Heart right ventricle (tissue), 16 donors: ENCODE results near the gene SPEG. TPM values are rescaled to one million over a fixed set of nuclear protein-coding genes. Genes with fewer than 3 reads are reported as not detected.

ENCODE experiments used
- ATAC-seq, 8 donors: fragments of 200-7000 bp; cut with Tn5 transposase; one replicate each; pipeline ENCODE4 v1.9.1; 2020; ENCODE audit warnings: mild to moderate bottlenecking in 8 of 8, moderate library complexity in 8 of 8, moderate number of reproducible peaks in 1 of 8
- DNase-seq, 2 donors: peaks; one replicate each; pipeline ENCODE4 v3.0.0-alpha.2; 2020
- H3K27ac ChIP-seq, 10 donors: fragments of 200-600 bp; sonication (generic) in 2 of 10; one replicate each; pipeline versions ENCODE4 v1.5.0 to v1.8.0; 2020 to 2022; ENCODE audit warnings: mild to moderate bottlenecking in 3 of 10
- H3K27me3 ChIP-seq, 7 donors: fragments of 200-600 bp; one replicate each; pipeline ENCODE4 v1.8.0; 2021 to 2022; ENCODE audit warnings: mild to moderate bottlenecking in 2 of 7
- H3K36me3 ChIP-seq, 9 donors: fragments of 200-600 bp; sonication (generic) in 1 of 9; one replicate each; pipeline versions ENCODE4 v1.5.0 to v1.8.0; 2020 to 2022; ENCODE audit warnings: mild to moderate bottlenecking in 2 of 9
- H3K4me1 ChIP-seq, 9 donors: fragments of 200-600 bp; sonication (generic) in 1 of 9; one replicate each; pipeline versions ENCODE4 v1.5.0 to v1.8.0; 2020 to 2022; ENCODE audit warnings: mild to moderate bottlenecking in 4 of 9
- H3K4me3 ChIP-seq, 10 donors: fragments of 200-600 bp; sonication (generic) in 2 of 10; one replicate each; pipeline versions ENCODE4 v1.5.0 to v1.8.0; 2020 to 2022; ENCODE audit warnings: mild to moderate bottlenecking in 7 of 10, moderate library complexity in 2 of 10
- H3K9me3 ChIP-seq, 11 donors: fragments of 200-600 bp in 10 of 11; sonication (generic) in 2 of 11; one replicate each; pipeline versions ENCODE4 v1.5.0 to v1.8.0; 2013 to 2022; ENCODE audit warnings: mild to moderate bottlenecking in 2 of 11, control low read depth in 1 of 11, moderate library complexity in 1 of 11
- WGBS, 2 donors: extraction: QIAGEN DNeasy Blood & Tissue Kit; methylation state at CpG; one replicate each; pipeline ENCODE4 v1.1.7; 2013; ENCODE audit warnings: inconsistent platforms in 1 of 2; 5-methylcytosine and 5-hydroxymethylcytosine counted together
- intact Hi-C, 10 donors: fragments of 100-400 bp; cut with DNase I; formaldehyde crosslinking; loops; one replicate each; pipeline versions ENCODE4 v1.11.1 to v1.14.2; 2022
- polyA plus RNA-seq, 2 donors: library from polyadenylated mRNA; stranded (reverse); fragments of 200-250 nt; gene quantifications; one replicate each; pipeline ENCODE4 v1.2.3, GENCODE V29; 2013
- total RNA-seq, 10 donors: library from RNA; stranded (reverse); fragmentation: NEBNext Ultra II Directional in 3 of 10; extraction: Animal tissue kit (Norgen Biotek cat#: 25700) in 3 of 10; gene quantifications; one replicate each; pipeline versions ENCODE4 v1.2.1 to v1.2.4, GENCODE V29; 2021 to 2023
- TF ChIP-seq, protein P1 (sequence below), 9 donors: fragments of 200-600 bp; sonication (generic) in 2 of 9; IDR thresholded peaks; one replicate each; pipeline versions ENCODE4 v1.5.0 to v1.8.0; 2021 to 2022; ENCODE audit warnings: antibody characterized with exemption in 9 of 9, mild to moderate bottlenecking in 5 of 9, moderate library complexity in 1 of 9
- donor health status: Arrhythmogenic right ventricular cardiomyopathy.
- donor health status: ischemic (EF 13 %, LVEDD 7.1; RV severe dilation, severe dysfunction).
- donor health status: healthy with polysubstance abuse.
- donor health status: DM: no; HTN: yes; CAD: no.
- donor health status: DM: no; HTN: no; CAD: no.
- donor health status: ischemic (EF 25% LVEDD 6.9; RV normal size, moderate dysfunction).
- donor health status: ischemic (EF 25% LVEDD 5.7; RV mildly dilated, moderate dysfunction).
- donor health status: healthy.
- donor health status: DM: yes; HTN: yes; CAD: no.
- donor health status: Ischemic cardiomyopathy.
- donor health status: ischemic (EF 35%, LVEDD 5.7; RV mildly dilated, moderate dysfunction).
- donor health status: nonischemic (EF 11% LVEDD 7.7; RV severe dilation, severe dysfunction).
- donor health status: DM: yes; HTN: yes; CAD: no.
- donor health status: PGD.
- donor health status: ischemic (EF 29% LVEDD 5.4; RV normal size, mild dysfunction).
- donor health status: nonischemic (EF 23%, LVEDD 6.1; RV moderate dilation, normal function).

The SPEG gene
- total and polyA plus RNA-seq, 12 donors, result 62.9 to 151 (median 120) TPM

DNA sequence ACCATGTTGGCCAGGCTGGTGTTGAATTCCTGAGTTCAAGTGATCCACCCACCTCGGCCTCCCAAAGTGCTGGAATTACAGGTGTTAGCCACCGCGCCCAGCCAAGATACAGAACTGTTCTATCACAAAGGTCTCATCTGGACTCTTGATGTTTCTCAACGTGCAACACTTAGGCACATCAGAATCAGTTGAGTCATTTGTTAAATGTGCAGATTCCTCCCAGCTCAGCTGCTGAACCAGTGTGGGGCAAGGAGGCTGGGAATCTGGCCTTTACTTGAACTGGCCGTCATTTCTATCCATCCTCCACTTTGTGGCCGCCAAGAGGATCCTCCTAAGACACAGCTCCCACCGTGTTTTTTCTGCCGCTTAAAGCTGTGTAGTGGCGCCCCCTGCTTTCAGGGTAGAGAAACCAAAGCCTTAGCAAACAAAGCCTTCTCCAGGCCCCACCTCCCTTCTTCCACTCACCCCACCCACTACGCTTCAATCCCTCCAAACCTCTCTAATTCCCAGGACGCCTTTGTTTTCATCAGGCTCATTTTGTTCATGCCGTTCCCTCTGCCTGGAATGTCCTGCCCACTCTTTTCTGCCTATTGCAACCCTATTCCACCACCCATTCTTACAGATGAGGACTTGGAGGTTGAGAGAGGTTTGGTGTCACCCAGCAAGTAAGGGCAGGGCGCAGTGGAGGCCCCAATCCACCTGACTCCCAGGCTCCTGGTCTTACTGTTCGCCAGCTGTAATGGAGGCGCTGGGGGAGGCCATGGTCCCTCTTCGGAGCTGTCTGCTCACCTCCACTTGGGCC lies 776 bp upstream of the SPEG start:
- Histone ChIP-seq H3K36me3 (no peaks in the 10 kb centered on the region), H3K27me3 (peaks cover 0 to 47% (median 25%) of the 10 kb centered on the region in 7 donors), H3K9me3 (no peaks in the 10 kb centered on the region), H3K4me1 (peaks cover 3 to 52% (median 8%) of the 10 kb centered on the region in 9 donors), H3K27ac (peak overlapping the region; percentile 84 to 99 (median 92)), H3K4me3 (peak overlapping the region in 9 of 10 donors; percentile 33 to 59 (median 53))
- DNase-seq (no peak), ATAC-seq (peak in 7 of 8 donors; percentile 9 to 48 (median 33))
- intact Hi-C loops, result loop anchor here in 4 of 10 donors (1.0 to 2.0 kb wide), 5 partner anchors 19 to 31 kb away; no protein-coding TSS in a partner anchor
- WGBS, 2 donors, result 47 to 59% methylated on average over 16 of the region's 16 CpGs
- TF ChIP-seq, protein P1, sequence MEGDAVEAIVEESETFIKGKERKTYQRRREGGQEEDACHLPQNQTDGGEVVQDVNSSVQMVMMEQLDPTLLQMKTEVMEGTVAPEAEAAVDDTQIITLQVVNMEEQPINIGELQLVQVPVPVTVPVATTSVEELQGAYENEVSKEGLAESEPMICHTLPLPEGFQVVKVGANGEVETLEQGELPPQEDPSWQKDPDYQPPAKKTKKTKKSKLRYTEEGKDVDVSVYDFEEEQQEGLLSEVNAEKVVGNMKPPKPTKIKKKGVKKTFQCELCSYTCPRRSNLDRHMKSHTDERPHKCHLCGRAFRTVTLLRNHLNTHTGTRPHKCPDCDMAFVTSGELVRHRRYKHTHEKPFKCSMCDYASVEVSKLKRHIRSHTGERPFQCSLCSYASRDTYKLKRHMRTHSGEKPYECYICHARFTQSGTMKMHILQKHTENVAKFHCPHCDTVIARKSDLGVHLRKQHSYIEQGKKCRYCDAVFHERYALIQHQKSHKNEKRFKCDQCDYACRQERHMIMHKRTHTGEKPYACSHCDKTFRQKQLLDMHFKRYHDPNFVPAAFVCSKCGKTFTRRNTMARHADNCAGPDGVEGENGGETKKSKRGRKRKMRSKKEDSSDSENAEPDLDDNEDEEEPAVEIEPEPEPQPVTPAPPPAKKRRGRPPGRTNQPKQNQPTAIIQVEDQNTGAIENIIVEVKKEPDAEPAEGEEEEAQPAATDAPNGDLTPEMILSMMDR (IDR thresholded peaks at IDR 0.05), result peak in 7 of 9 donors; percentile 15 to 55 (median 45)

DNA sequence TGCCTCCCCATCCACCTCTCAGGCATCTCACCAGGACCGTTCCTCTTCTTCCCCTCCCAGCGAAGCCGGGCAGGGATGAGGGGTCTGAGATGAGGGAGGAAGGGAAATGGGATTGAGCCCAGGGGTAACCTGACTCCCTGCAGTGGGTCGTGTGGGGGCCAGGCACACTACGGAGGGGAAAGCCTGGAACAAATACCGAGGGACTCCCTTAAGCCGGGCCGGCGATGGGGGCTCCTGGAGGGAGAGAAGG lies 250 bp upstream of the SPEG start:
- intact Hi-C loops, result loop anchor here in 4 of 10 donors (1.0 to 2.0 kb wide), 5 partner anchors 18 to 32 kb away; no protein-coding TSS in a partner anchor
- H3K9me3 ChIP-seq, result no peaks in the 10 kb centered on the region
- H3K4me1 ChIP-seq, result peaks cover 3 to 54% (median 8%) of the 10 kb centered on the region in 9 donors
- peak overlapping the region; percentile 84 to 99 (median 92) for H3K27ac ChIP-seq
- ATAC-seq (no peak), DNase-seq (no peak)
- WGBS, 2 donors, result 11 to 16% methylated on average over 9 of the region's 9 CpGs
- peak overlapping the region; percentile 33 to 59 (median 52) for H3K4me3 ChIP-seq
- TF ChIP-seq, protein P1 (IDR thresholded peaks at IDR 0.05), result no peak
- H3K27me3 ChIP-seq, result peaks cover 0 to 47% (median 25%) of the 10 kb centered on the region in 7 donors
- no peaks in the 10 kb centered on the region for H3K36me3 ChIP-seq

DNA sequence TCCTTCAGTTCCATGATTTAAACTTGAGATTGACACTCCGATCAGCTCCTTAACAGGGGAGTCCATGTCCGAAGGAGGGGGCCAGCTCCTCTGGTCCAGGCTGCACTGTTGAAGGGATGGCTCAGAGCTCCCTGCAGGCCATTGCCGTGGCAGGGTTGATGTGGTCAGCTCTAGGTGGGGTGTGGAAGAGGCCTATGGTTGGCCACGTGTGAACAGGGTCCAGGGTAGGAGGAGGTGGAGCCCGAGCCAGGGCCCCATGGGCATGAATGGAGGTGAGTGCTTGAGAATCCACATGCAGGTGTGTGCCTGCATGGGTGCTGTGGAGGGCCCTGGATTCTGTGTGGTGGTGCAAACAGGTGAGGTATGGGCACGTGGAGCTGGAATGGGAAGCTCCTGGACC lies 1.1 kb downstream of the SPEG start:
- Histone ChIP-seq H3K4me1 (peaks cover 3 to 52% (median 8%) of the 10 kb centered on the region in 9 donors), H3K36me3 (no peaks in the 10 kb centered on the region)
- peak in 2 of 8 donors; percentile 18 to 20 for ATAC-seq

DNA sequence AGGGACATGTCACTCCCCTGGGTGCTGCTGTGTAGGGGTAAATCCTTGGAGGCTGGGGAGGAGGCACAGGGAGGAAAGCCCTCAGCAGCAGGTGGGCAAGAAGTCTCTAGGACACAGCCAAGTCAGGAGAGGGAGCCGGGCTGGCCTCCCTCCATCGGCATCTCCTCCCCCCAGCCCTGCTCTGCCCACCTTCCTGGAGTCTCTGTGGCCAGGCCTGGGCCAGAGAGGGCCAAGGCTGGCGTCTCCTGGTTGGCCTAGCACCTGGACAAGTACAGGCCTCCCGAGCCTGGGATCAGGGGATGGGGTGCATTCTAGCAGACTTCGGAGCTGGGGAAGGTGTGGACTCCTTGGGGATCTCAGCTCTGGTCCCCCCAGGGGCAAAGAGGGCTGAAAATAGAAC lies 1.8 kb downstream of the SPEG start:
- 70 to 72% methylated on average over 5 of the region's 5 CpGs for WGBS, 2 donors
- H3K36me3 ChIP-seq, result no peaks in the 10 kb centered on the region
- intact Hi-C loops, result no loop called here
- H3K27me3 ChIP-seq, result peaks cover 0 to 68% (median 32%) of the 10 kb centered on the region in 7 donors
- peak overlapping the region in 2 of 10 donors; percentile 57 to 59 for H3K4me3 ChIP-seq
- peaks cover 3 to 55% (median 14%) of the 10 kb centered on the region in 9 donors for H3K4me1 ChIP-seq
- ATAC-seq, result no peak
- no peak for DNase-seq
- TF ChIP-seq, protein P1 (IDR thresholded peaks at IDR 0.05), result no peak
- peak overlapping the region in 9 of 10 donors; percentile 5 to 99 (median 27) for H3K27ac ChIP-seq
- no peaks in the 10 kb centered on the region for H3K9me3 ChIP-seq

More for the DNA sequence above, 1.1 kb downstream of the SPEG start:
- no peak for DNase-seq
- Histone ChIP-seq H3K27me3 (peaks cover 0 to 60% (median 27%) of the 10 kb centered on the region in 7 donors), H3K27ac (peak overlapping the region; percentile 84 to 99 (median 92)), H3K4me3 (peak overlapping the region; percentile 33 to 59 (median 52)), H3K9me3 (no peaks in the 10 kb centered on the region)
- 61 to 71% methylated on average over 6 of the region's 6 CpGs for WGBS, 2 donors
- intact Hi-C loops, result loop anchor here in 3 of 10 donors (2.0 kb wide), 3 partner anchors 17 to 33 kb away; no protein-coding TSS in a partner anchor
- TF ChIP-seq, protein P1 (IDR thresholded peaks at IDR 0.05), result no peak
